ENCODE results near the gene PAPOLG.
A peak's percentile ranks its signal among the peaks of the same experiment; 100 is the strongest.
"Not testable (repeated sequence)": the region's sequence is repeated elsewhere in the genome, so short reads cannot be mapped to it uniquely, and the experiment has no call there.

PAPOLG gene

GRCh38 chr2:60806595-60806987 is 50.5 kb downstream of the PAPOLG start:
- no peaks in the 10 kb centered on the region for H3K9me3 ChIP-seq (ENCODE audit: control insufficient read depth, low read length)
- H3K27ac ChIP-seq (ENCODE audit: insufficient read depth, low read length, poor library complexity, severe bottlenecking), result peak overlapping the region; percentile 55
- peaks cover 9% of the 10 kb centered on the region for H3K36me3 ChIP-seq (ENCODE audit: control insufficient read depth, insufficient read depth, low read length)
- no peaks in the 10 kb centered on the region for H3K27me3 ChIP-seq (replicated peaks; ENCODE audit: control insufficient read depth, insufficient read depth, low read length, poor library complexity, severe bottlenecking)
- peaks cover 23% of the 10 kb centered on the region for H3K4me1 ChIP-seq (ENCODE audit: control insufficient read depth, insufficient read depth, low read length, poor library complexity, severe bottlenecking)
- no peak overlapping the region for H3K4me3 ChIP-seq (ENCODE audit: insufficient read depth, low read depth, low read length, poor library complexity, severe bottlenecking)
- DNase-seq, result no peak

- Histone ChIP-seq H3K36me3 (ENCODE audit: control insufficient read depth, insufficient read depth, low read length) (peaks cover 7% of the 10 kb centered on the region), H3K9me3 (ENCODE audit: control insufficient read depth, low read length) (no peaks in the 10 kb centered on the region), H3K27ac (ENCODE audit: insufficient read depth, low read length, poor library complexity, severe bottlenecking) (peak overlapping the region; percentile 55), H3K4me3 (ENCODE audit: insufficient read depth, low read depth, low read length, poor library complexity, severe bottlenecking) (no peak overlapping the region), H3K4me1 (ENCODE audit: control insufficient read depth, insufficient read depth, low read length, poor library complexity, severe bottlenecking) (peaks cover 23% of the 10 kb centered on the region), H3K27me3 (replicated peaks; ENCODE audit: control insufficient read depth, insufficient read depth, low read length, poor library complexity, severe bottlenecking) (no peaks in the 10 kb centered on the region)
- DNase-seq, result peak in 1 of 3 donors; percentile 21
These were observed 51.1 kb downstream of the PAPOLG start for GRCh38 chr2:60806988-60807681.

- no peak overlapping the region for H3K27ac ChIP-seq (ENCODE audit: insufficient read depth, low read length, poor library complexity, severe bottlenecking)
- DNase-seq, result no peak
- H3K9me3 ChIP-seq (ENCODE audit: control insufficient read depth, low read length), result no peaks in the 10 kb centered on the region
- H3K36me3 ChIP-seq (ENCODE audit: control insufficient read depth, insufficient read depth, low read length), result peaks cover 4% of the 10 kb centered on the region
- H3K27me3 ChIP-seq (replicated peaks; ENCODE audit: control insufficient read depth, insufficient read depth, low read length, poor library complexity, severe bottlenecking), result no peaks in the 10 kb centered on the region
- peaks cover 23% of the 10 kb centered on the region for H3K4me1 ChIP-seq (ENCODE audit: control insufficient read depth, insufficient read depth, low read length, poor library complexity, severe bottlenecking)
- no peak overlapping the region for H3K4me3 ChIP-seq (ENCODE audit: insufficient read depth, low read depth, low read length, poor library complexity, severe bottlenecking)
These were observed 52.3 kb downstream of the PAPOLG start for GRCh38 chr2:60808330-60808801.

GRCh38 chr2:60811491-60812375 is 55.7 kb downstream of the PAPOLG start:
- no peaks in the 10 kb centered on the region for H3K9me3 ChIP-seq (ENCODE audit: control insufficient read depth, low read length)
- H3K4me1 ChIP-seq (ENCODE audit: control insufficient read depth, insufficient read depth, low read length, poor library complexity, severe bottlenecking), result peaks cover 19% of the 10 kb centered on the region
- no peak for DNase-seq
- no peak overlapping the region for H3K4me3 ChIP-seq (ENCODE audit: insufficient read depth, low read depth, low read length, poor library complexity, severe bottlenecking)
- no peak overlapping the region for H3K27ac ChIP-seq (ENCODE audit: insufficient read depth, low read length, poor library complexity, severe bottlenecking)
- no peaks in the 10 kb centered on the region for H3K27me3 ChIP-seq (replicated peaks; ENCODE audit: control insufficient read depth, insufficient read depth, low read length, poor library complexity, severe bottlenecking)
- no peaks in the 10 kb centered on the region for H3K36me3 ChIP-seq (ENCODE audit: control insufficient read depth, insufficient read depth, low read length)

- DNase-seq; H3K27me3 ChIP-seq (replicated peaks; ENCODE audit: control insufficient read depth, insufficient read depth, low read length, poor library complexity, severe bottlenecking); H3K27ac ChIP-seq (ENCODE audit: insufficient read depth, low read length, poor library complexity, severe bottlenecking); H3K9me3 ChIP-seq (ENCODE audit: control insufficient read depth, low read length); H3K4me3 ChIP-seq (ENCODE audit: insufficient read depth, low read depth, low read length, poor library complexity, severe bottlenecking); H3K36me3 ChIP-seq (ENCODE audit: control insufficient read depth, insufficient read depth, low read length): not testable (repeated sequence)
- H3K4me1 ChIP-seq (ENCODE audit: control insufficient read depth, insufficient read depth, low read length, poor library complexity, severe bottlenecking), result peaks cover 15% of the 10 kb centered on the region
These were observed 61.1 kb downstream of the PAPOLG start for GRCh38 chr2:60817191-60817590.

GRCh38 chr2:60818272-60818671 is 62.2 kb downstream of the PAPOLG start:
- peak in 2 of 3 donors; percentile 24 to 38 for DNase-seq
- H3K27me3 ChIP-seq (replicated peaks; ENCODE audit: control insufficient read depth, insufficient read depth, low read length, poor library complexity, severe bottlenecking), result no peaks in the 10 kb centered on the region
- H3K4me1 ChIP-seq (ENCODE audit: control insufficient read depth, insufficient read depth, low read length, poor library complexity, severe bottlenecking), result peaks cover 15% of the 10 kb centered on the region
- H3K36me3 ChIP-seq (ENCODE audit: control insufficient read depth, insufficient read depth, low read length), result no peaks in the 10 kb centered on the region
- H3K27ac ChIP-seq (ENCODE audit: insufficient read depth, low read length, poor library complexity, severe bottlenecking), result no peak overlapping the region
- no peak overlapping the region for H3K4me3 ChIP-seq (ENCODE audit: insufficient read depth, low read depth, low read length, poor library complexity, severe bottlenecking)
- H3K9me3 ChIP-seq (ENCODE audit: control insufficient read depth, low read length), result no peaks in the 10 kb centered on the region

- Histone ChIP-seq H3K36me3 (ENCODE audit: control insufficient read depth, insufficient read depth, low read length) (no peaks in the 10 kb centered on the region), H3K9me3 (ENCODE audit: control insufficient read depth, low read length) (no peaks in the 10 kb centered on the region), H3K27ac (ENCODE audit: insufficient read depth, low read length, poor library complexity, severe bottlenecking) (peak overlapping the region; percentile 41), H3K4me1 (ENCODE audit: control insufficient read depth, insufficient read depth, low read length, poor library complexity, severe bottlenecking) (peaks cover 15% of the 10 kb centered on the region), H3K4me3 (ENCODE audit: insufficient read depth, low read depth, low read length, poor library complexity, severe bottlenecking) (no peak overlapping the region), H3K27me3 (replicated peaks; ENCODE audit: control insufficient read depth, insufficient read depth, low read length, poor library complexity, severe bottlenecking) (no peaks in the 10 kb centered on the region)
- DNase-seq, result peak; percentile 80 to 87 (median 86)
These were observed 63.2 kb downstream of the PAPOLG start for GRCh38 chr2:60819155-60819862.

GRCh38 chr2:60819936-60820335 is 63.9 kb downstream of the PAPOLG start:
- no peak for DNase-seq
- Histone ChIP-seq H3K27me3 (replicated peaks; ENCODE audit: control insufficient read depth, insufficient read depth, low read length, poor library complexity, severe bottlenecking) (no peaks in the 10 kb centered on the region), H3K27ac (ENCODE audit: insufficient read depth, low read length, poor library complexity, severe bottlenecking) (peak overlapping the region; percentile 41), H3K4me3 (ENCODE audit: insufficient read depth, low read depth, low read length, poor library complexity, severe bottlenecking) (no peak overlapping the region), H3K36me3 (ENCODE audit: control insufficient read depth, insufficient read depth, low read length) (no peaks in the 10 kb centered on the region), H3K9me3 (ENCODE audit: control insufficient read depth, low read length) (no peaks in the 10 kb centered on the region), H3K4me1 (ENCODE audit: control insufficient read depth, insufficient read depth, low read length, poor library complexity, severe bottlenecking) (peaks cover 15% of the 10 kb centered on the region)

GRCh38 chr2:60820416-60821132 is 64.5 kb downstream of the PAPOLG start:
- no peaks in the 10 kb centered on the region for H3K9me3 ChIP-seq (ENCODE audit: control insufficient read depth, low read length)
- H3K27ac ChIP-seq (ENCODE audit: insufficient read depth, low read length, poor library complexity, severe bottlenecking), result no peak overlapping the region
- peaks cover 15% of the 10 kb centered on the region for H3K4me1 ChIP-seq (ENCODE audit: control insufficient read depth, insufficient read depth, low read length, poor library complexity, severe bottlenecking)
- H3K36me3 ChIP-seq (ENCODE audit: control insufficient read depth, insufficient read depth, low read length), result no peaks in the 10 kb centered on the region
- no peak overlapping the region for H3K4me3 ChIP-seq (ENCODE audit: insufficient read depth, low read depth, low read length, poor library complexity, severe bottlenecking)
- H3K27me3 ChIP-seq (replicated peaks; ENCODE audit: control insufficient read depth, insufficient read depth, low read length, poor library complexity, severe bottlenecking), result no peaks in the 10 kb centered on the region
- DNase-seq, result no peak
